ENCODE measurements around the gene NEBL. TPM values are rescaled to one million over a fixed set of nuclear protein-coding genes. Genes with fewer than 3 reads are reported as not detected.

The NEBL gene
- total and polyA plus RNA-seq, 2 experiments from 2014 or later = 2.3 to 11.4 TPM

- TF ChIP-seq CTCF (conservative IDR thresholded peaks at IDR 0.05; ENCODE audit: low read depth in 2 of 2) = no peak
- TF ChIP-seq, protein P1, sequence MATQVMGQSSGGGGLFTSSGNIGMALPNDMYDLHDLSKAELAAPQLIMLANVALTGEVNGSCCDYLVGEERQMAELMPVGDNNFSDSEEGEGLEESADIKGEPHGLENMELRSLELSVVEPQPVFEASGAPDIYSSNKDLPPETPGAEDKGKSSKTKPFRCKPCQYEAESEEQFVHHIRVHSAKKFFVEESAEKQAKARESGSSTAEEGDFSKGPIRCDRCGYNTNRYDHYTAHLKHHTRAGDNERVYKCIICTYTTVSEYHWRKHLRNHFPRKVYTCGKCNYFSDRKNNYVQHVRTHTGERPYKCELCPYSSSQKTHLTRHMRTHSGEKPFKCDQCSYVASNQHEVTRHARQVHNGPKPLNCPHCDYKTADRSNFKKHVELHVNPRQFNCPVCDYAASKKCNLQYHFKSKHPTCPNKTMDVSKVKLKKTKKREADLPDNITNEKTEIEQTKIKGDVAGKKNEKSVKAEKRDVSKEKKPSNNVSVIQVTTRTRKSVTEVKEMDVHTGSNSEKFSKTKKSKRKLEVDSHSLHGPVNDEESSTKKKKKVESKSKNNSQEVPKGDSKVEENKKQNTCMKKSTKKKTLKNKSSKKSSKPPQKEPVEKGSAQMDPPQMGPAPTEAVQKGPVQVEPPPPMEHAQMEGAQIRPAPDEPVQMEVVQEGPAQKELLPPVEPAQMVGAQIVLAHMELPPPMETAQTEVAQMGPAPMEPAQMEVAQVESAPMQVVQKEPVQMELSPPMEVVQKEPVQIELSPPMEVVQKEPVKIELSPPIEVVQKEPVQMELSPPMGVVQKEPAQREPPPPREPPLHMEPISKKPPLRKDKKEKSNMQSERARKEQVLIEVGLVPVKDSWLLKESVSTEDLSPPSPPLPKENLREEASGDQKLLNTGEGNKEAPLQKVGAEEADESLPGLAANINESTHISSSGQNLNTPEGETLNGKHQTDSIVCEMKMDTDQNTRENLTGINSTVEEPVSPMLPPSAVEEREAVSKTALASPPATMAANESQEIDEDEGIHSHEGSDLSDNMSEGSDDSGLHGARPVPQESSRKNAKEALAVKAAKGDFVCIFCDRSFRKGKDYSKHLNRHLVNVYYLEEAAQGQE (IDR thresholded peaks at IDR 0.05; ENCODE audit: unreplicated experiment) = no peak
- TF ChIP-seq NANOG (IDR thresholded peaks at IDR 0.05; ENCODE audit: borderline replicate concordance) = no peak
- no peak for TF ChIP-seq EZH2phosphoT487 (IDR thresholded peaks at IDR 0.05; ENCODE audit: unreplicated experiment)
- no peak for TF ChIP-seq POLR2AphosphoS5 (IDR thresholded peaks at IDR 0.05; ENCODE audit: low read depth)
- TF ChIP-seq ETS1 (IDR thresholded peaks at IDR 0.05) = no peak
Observed at GRCh38 chr10:20809631-20810030, 87.5 kb downstream of the NEBL start (continued).

GRCh38 chr10:20806487-20806886 lies 90.6 kb downstream of the NEBL start:
- Mint-ChIP-seq H3K9me3 (no peaks in the 10 kb centered on the region), H3K27me3 (ENCODE audit: insufficient read depth, low read depth, poor library complexity) (no peaks in the 10 kb centered on the region), H3K4me3 (no peak overlapping the region), H3K27ac (no peak overlapping the region), H3K4me1 (no peaks in the 10 kb centered on the region), H3K36me3 (ENCODE audit: low read depth) (no peaks in the 10 kb centered on the region)
- Histone ChIP-seq H3K36me3 (ENCODE audit: insufficient read depth) (no peaks in the 10 kb centered on the region), H3K27ac (ENCODE audit: low read depth) (no peak overlapping the region), H3K27me3 (ENCODE audit: insufficient read depth) (no peaks in the 10 kb centered on the region), H3K4me2 (no peak overlapping the region), H3K9me2 (ENCODE audit: insufficient read depth) (no peaks in the 10 kb centered on the region), H3F3A (replicated peaks; ENCODE audit: low read depth) (no peaks in the 10 kb centered on the region), H4K20me1 (replicated peaks; ENCODE audit: insufficient read depth) (no peaks in the 10 kb centered on the region), H2AFZ (no peak overlapping the region), H3K4me3 (no peak overlapping the region), H3K4me1 (ENCODE audit: insufficient read depth) (no peaks in the 10 kb centered on the region), H3K79me2 (replicated peaks; ENCODE audit: insufficient read depth) (no peaks in the 10 kb centered on the region)
- no peak for TF ChIP-seq STAT1 (IDR thresholded peaks at IDR 0.05; ENCODE audit: unreplicated experiment)
- TF ChIP-seq EZH2phosphoT487 (IDR thresholded peaks at IDR 0.05; ENCODE audit: unreplicated experiment) = no peak
- TF ChIP-seq, protein P1 (IDR thresholded peaks at IDR 0.05; ENCODE audit: unreplicated experiment) = no peak
- no peak for TF ChIP-seq POLR2AphosphoS5 (IDR thresholded peaks at IDR 0.05; ENCODE audit: low read depth)
- DNase-seq (ENCODE audit: low spot score) (no peak), ATAC-seq (no peak)

Measured in GM23338 (cell line).